Measurements from ENCODE around the gene MUC13. TPM values are rescaled to one million over a fixed set of nuclear protein-coding genes. Genes with fewer than 3 reads are reported as not detected.

Gene MUC13
- total and polyA plus RNA-seq, 9 of the 15 experiments (the other 6 are each of a cell fraction or from before 2014, with no cell fraction given) = 0.09 TPM; not detected in 8

DNA sequence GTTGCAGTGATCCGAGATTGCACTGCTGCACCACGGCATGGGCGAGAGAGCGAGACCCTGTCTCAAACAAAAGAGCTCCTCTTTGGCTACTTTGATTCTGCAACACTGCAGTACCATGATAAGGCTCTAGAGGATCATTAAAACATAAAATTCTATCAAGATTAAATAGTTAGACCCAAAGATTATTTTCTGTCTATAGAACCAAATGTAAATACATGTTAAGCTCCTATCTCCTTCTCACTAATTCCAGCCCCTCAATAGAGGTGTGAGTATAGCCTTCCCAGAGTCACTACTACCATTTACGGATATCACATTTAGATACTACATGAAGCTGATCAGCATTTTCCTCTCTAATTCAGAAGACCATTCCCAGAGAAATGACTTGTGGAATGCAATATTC is 4.3 kb upstream of the MUC13 start:
- intact Hi-C loops (cut with micrococcal nuclease) = no loop called here
- Histone ChIP-seq H3K9me3 (replicated peaks; ENCODE audit: control insufficient read depth, insufficient read depth, low read depth, low read length) (no peaks in the 10 kb centered on the region), H3K27ac (ENCODE audit: extremely low read depth, low read depth, low read length) (no peak overlapping the region), H3K4me1 (replicated peaks in 1 of 2; ENCODE audit: control insufficient read depth in 2 of 2, insufficient read depth in 2 of 2, low read length in 2 of 2) (no peaks in the 10 kb centered on the region; a peak in 1 of 5 replicates), H3K36me3 (ENCODE audit: control insufficient read depth, insufficient read depth, low read length) (no peaks in the 10 kb centered on the region), H4K20me1 (replicated peaks; ENCODE audit: control insufficient read depth, insufficient read depth, low read length) (no peaks in the 10 kb centered on the region), H3K4me2 (ENCODE audit: insufficient read depth, low read length) (no peak overlapping the region), H3K9me1 (ENCODE audit: control insufficient read depth, insufficient read depth, low read length) (no peaks in the 10 kb centered on the region), H2AFZ (ENCODE audit: low read depth, low read length) (no peak overlapping the region), H3K79me2 (ENCODE audit: control insufficient read depth, insufficient read depth, low read length) (no peaks in the 10 kb centered on the region), H3K9ac (ENCODE audit: insufficient read depth in 1 of 2, low read depth in 2 of 2, low read length in 2 of 2) (no peak overlapping the region), H3K27me3 (ENCODE audit: control insufficient read depth in 2 of 2, insufficient read depth in 2 of 2, low read length in 2 of 2) (peaks cover 0 to 4% of the 10 kb centered on the region in 2 experiments; a peak in 1 of 5 replicates), H3K4me3 (no peak overlapping the region)
- in situ Hi-C loops (cut with MboI) = no loop called here
- BruUV-seq (replicated peaks) = no TSS peak
- ChIA-PET POLR2A (no interaction called here), CTCF (ENCODE audit: low intra/inter-chr PET ratio) (no interaction called here)
- DNase-seq (ENCODE audit: extremely low read depth in 1 of 4, low spot score in 3 of 4) (no peak), FAIRE-seq (no peak), ATAC-seq (no peak)
- 0% methylated on average over 3 of the region's 5 CpGs for WGBS (ENCODE audit: insufficient coverage, low coverage, missing lambda C conversion rate)
- TF ChIP-seq FOXK2 (conservative IDR thresholded peaks at IDR 0.05 in 1 of 2, IDR thresholded peaks at IDR 0.05 in 1 of 2; ENCODE audit: low read depth in 2 of 2) (no peak), SRF (CRISPR knock-in tag; IDR thresholded peaks at IDR 0.05) (no peak), POLR2AphosphoS2 (IDR thresholded peaks at IDR 0.05; ENCODE audit: low read length) (no peak)
- TF ChIP-seq, protein P1, sequence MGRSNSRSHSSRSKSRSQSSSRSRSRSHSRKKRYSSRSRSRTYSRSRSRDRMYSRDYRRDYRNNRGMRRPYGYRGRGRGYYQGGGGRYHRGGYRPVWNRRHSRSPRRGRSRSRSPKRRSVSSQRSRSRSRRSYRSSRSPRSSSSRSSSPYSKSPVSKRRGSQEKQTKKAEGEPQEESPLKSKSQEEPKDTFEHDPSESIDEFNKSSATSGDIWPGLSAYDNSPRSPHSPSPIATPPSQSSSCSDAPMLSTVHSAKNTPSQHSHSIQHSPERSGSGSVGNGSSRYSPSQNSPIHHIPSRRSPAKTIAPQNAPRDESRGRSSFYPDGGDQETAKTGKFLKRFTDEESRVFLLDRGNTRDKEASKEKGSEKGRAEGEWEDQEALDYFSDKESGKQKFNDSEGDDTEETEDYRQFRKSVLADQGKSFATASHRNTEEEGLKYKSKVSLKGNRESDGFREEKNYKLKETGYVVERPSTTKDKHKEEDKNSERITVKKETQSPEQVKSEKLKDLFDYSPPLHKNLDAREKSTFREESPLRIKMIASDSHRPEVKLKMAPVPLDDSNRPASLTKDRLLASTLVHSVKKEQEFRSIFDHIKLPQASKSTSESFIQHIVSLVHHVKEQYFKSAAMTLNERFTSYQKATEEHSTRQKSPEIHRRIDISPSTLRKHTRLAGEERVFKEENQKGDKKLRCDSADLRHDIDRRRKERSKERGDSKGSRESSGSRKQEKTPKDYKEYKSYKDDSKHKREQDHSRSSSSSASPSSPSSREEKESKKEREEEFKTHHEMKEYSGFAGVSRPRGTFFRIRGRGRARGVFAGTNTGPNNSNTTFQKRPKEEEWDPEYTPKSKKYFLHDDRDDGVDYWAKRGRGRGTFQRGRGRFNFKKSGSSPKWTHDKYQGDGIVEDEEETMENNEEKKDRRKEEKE (IDR thresholded peaks at IDR 0.05; ENCODE audit: borderline replicate concordance in 1 of 2, control insufficient read depth in 1 of 2, low read depth in 2 of 2, low read length in 1 of 2) = no peak
- TF ChIP-seq, protein P2, sequence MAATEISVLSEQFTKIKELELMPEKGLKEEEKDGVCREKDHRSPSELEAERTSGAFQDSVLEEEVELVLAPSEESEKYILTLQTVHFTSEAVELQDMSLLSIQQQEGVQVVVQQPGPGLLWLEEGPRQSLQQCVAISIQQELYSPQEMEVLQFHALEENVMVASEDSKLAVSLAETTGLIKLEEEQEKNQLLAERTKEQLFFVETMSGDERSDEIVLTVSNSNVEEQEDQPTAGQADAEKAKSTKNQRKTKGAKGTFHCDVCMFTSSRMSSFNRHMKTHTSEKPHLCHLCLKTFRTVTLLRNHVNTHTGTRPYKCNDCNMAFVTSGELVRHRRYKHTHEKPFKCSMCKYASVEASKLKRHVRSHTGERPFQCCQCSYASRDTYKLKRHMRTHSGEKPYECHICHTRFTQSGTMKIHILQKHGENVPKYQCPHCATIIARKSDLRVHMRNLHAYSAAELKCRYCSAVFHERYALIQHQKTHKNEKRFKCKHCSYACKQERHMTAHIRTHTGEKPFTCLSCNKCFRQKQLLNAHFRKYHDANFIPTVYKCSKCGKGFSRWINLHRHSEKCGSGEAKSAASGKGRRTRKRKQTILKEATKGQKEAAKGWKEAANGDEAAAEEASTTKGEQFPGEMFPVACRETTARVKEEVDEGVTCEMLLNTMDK (IDR thresholded peaks at IDR 0.05; ENCODE audit: borderline replicate concordance, insufficient read depth, low read depth, low read length, poor library complexity, severe bottlenecking) = no peak
- TF ChIP-seq, protein P3, sequence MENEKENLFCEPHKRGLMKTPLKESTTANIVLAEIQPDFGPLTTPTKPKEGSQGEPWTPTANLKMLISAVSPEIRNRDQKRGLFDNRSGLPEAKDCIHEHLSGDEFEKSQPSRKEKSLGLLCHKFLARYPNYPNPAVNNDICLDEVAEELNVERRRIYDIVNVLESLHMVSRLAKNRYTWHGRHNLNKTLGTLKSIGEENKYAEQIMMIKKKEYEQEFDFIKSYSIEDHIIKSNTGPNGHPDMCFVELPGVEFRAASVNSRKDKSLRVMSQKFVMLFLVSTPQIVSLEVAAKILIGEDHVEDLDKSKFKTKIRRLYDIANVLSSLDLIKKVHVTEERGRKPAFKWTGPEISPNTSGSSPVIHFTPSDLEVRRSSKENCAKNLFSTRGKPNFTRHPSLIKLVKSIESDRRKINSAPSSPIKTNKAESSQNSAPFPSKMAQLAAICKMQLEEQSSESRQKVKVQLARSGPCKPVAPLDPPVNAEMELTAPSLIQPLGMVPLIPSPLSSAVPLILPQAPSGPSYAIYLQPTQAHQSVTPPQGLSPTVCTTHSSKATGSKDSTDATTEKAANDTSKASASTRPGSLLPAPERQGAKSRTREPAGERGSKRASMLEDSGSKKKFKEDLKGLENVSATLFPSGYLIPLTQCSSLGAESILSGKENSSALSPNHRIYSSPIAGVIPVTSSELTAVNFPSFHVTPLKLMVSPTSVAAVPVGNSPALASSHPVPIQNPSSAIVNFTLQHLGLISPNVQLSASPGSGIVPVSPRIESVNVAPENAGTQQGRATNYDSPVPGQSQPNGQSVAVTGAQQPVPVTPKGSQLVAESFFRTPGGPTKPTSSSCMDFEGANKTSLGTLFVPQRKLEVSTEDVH (IDR thresholded peaks at IDR 0.05; ENCODE audit: low read depth, partially characterized antibody) = no peak
- TF ChIP-seq, protein P4, sequence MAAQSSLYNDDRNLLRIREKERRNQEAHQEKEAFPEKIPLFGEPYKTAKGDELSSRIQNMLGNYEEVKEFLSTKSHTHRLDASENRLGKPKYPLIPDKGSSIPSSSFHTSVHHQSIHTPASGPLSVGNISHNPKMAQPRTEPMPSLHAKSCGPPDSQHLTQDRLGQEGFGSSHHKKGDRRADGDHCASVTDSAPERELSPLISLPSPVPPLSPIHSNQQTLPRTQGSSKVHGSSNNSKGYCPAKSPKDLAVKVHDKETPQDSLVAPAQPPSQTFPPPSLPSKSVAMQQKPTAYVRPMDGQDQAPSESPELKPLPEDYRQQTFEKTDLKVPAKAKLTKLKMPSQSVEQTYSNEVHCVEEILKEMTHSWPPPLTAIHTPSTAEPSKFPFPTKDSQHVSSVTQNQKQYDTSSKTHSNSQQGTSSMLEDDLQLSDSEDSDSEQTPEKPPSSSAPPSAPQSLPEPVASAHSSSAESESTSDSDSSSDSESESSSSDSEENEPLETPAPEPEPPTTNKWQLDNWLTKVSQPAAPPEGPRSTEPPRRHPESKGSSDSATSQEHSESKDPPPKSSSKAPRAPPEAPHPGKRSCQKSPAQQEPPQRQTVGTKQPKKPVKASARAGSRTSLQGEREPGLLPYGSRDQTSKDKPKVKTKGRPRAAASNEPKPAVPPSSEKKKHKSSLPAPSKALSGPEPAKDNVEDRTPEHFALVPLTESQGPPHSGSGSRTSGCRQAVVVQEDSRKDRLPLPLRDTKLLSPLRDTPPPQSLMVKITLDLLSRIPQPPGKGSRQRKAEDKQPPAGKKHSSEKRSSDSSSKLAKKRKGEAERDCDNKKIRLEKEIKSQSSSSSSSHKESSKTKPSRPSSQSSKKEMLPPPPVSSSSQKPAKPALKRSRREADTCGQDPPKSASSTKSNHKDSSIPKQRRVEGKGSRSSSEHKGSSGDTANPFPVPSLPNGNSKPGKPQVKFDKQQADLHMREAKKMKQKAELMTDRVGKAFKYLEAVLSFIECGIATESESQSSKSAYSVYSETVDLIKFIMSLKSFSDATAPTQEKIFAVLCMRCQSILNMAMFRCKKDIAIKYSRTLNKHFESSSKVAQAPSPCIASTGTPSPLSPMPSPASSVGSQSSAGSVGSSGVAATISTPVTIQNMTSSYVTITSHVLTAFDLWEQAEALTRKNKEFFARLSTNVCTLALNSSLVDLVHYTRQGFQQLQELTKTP (IDR thresholded peaks at IDR 0.05; ENCODE audit: low read depth in 1 of 2, partially characterized antibody in 2 of 2) = no peak

Data from K562 (cell line).